IPS-20b (cell line): ENCODE measurements around the gene CHPF.

Experiments used
- H3K27ac ChIP-seq: one replicate; pipeline ENCODE4 v1.5.1; 2013; ENCODE audit warnings: low read length
- H3K27me3 ChIP-seq: 2 replicates; pipeline ENCODE4 v1.6.1; 2013; ENCODE audit warnings: mild to moderate bottlenecking, low read length, inconsistent platforms; ENCODE audit not compliant: insufficient read depth
- H3K36me3 ChIP-seq: 2 replicates; pipeline ENCODE4 v1.6.1; 2013; ENCODE audit warnings: low read depth, mild to moderate bottlenecking, inconsistent platforms, low read length, moderate library complexity; ENCODE audit not compliant: insufficient read depth
- H3K4me1 ChIP-seq: 2 replicates; pipeline ENCODE4 v1.6.1; 2013; ENCODE audit warnings: mild to moderate bottlenecking, control low read depth, inconsistent platforms, low read length, moderate library complexity; ENCODE audit not compliant: insufficient read depth
- H3K4me3 ChIP-seq: 2 replicates; pipeline ENCODE4 v1.5.1; 2013; ENCODE audit warnings: mild to moderate bottlenecking, low read length, inconsistent platforms
- H3K9ac ChIP-seq: 2 replicates; pipeline ENCODE4 v1.6.1; 2013; ENCODE audit warnings: low read depth, mild to moderate bottlenecking, inconsistent platforms, low read length, moderate library complexity
- H3K9me3 ChIP-seq: 2 replicates; pipeline ENCODE4 v1.6.1; 2013; ENCODE audit warnings: mild to moderate bottlenecking, low read depth, low read length, inconsistent platforms; ENCODE audit not compliant: insufficient read depth

CHPF gene

GRCh38 chr2:219513787-219514186 is 29.8 kb downstream of the CHPF start:
- H3K9me3 ChIP-seq: no peaks in the 10 kb centered on the region
- no peak overlapping the region; the same call in 1 of the 2 replicates for H3K9ac ChIP-seq
- H3K4me1 ChIP-seq: peaks cover 18% of the 10 kb centered on the region; the same call in 1 of the 2 replicates
- H3K27me3 ChIP-seq: peaks cover 88% of the 10 kb centered on the region
- peak overlapping the region; percentile 29; the same call in 1 of the 2 replicates for H3K4me3 ChIP-seq
- no peak overlapping the region for H3K27ac ChIP-seq
- no peaks in the 10 kb centered on the region for H3K36me3 ChIP-seq

GRCh38 chr2:219512524-219513216 is 30.9 kb downstream of the CHPF start:
- no peaks in the 10 kb centered on the region for H3K36me3 ChIP-seq

GRCh38 chr2:219511547-219512325 is 31.9 kb downstream of the CHPF start:
- H3K4me3 ChIP-seq: no peak overlapping the region
- peaks cover 31% of the 10 kb centered on the region; the same call in 1 of the 2 replicates for H3K4me1 ChIP-seq
- H3K36me3 ChIP-seq: no peaks in the 10 kb centered on the region
- H3K27me3 ChIP-seq: peaks cover 69% of the 10 kb centered on the region
- H3K9me3 ChIP-seq: no peaks in the 10 kb centered on the region
- no peak overlapping the region for H3K9ac ChIP-seq
- H3K27ac ChIP-seq: no peak overlapping the region

More at GRCh38 chr2:219512524-219513216, 30.9 kb downstream of the CHPF start:
- Histone ChIP-seq H3K4me1 (peaks cover 23% of the 10 kb centered on the region; the same call in 1 of the 2 replicates), H3K27ac (no peak overlapping the region), H3K4me3 (no peak overlapping the region), H3K27me3 (peaks cover 78% of the 10 kb centered on the region), H3K9me3 (no peaks in the 10 kb centered on the region), H3K9ac (no peak overlapping the region)

GRCh38 chr2:219510512-219511135 is 33.0 kb downstream of the CHPF start:
- H3K4me1 ChIP-seq: peaks cover 37% of the 10 kb centered on the region; the same call in 1 of the 2 replicates
- peaks cover 58% of the 10 kb centered on the region for H3K27me3 ChIP-seq
- no peak overlapping the region for H3K9ac ChIP-seq
- H3K4me3 ChIP-seq: peak overlapping the region; percentile 68; the same call in 1 of the 2 replicates
- H3K36me3 ChIP-seq: no peaks in the 10 kb centered on the region
- H3K27ac ChIP-seq: no peak overlapping the region
- no peaks in the 10 kb centered on the region for H3K9me3 ChIP-seq

- Histone ChIP-seq H3K36me3 (no peaks in the 10 kb centered on the region; the same call in 1 of the 2 replicates), H3K9me3 (no peaks in the 10 kb centered on the region), H3K4me1 (peaks cover 37% of the 10 kb centered on the region; the same call in 1 of the 2 replicates), H3K27me3 (peaks cover 51% of the 10 kb centered on the region), H3K4me3 (peak overlapping the region; percentile 68), H3K9ac (peak overlapping the region; percentile 42; the same call in 1 of the 2 replicates), H3K27ac (no peak overlapping the region)
Measured at GRCh38 chr2:219509780-219510511, 33.7 kb downstream of the CHPF start.

- peaks cover 43% of the 10 kb centered on the region for H3K27me3 ChIP-seq
- H3K4me3 ChIP-seq: peak overlapping the region; percentile 68; the same call in 1 of the 2 replicates
- H3K36me3 ChIP-seq: peaks cover 4% of the 10 kb centered on the region; the same call in 1 of the 2 replicates
- no peaks in the 10 kb centered on the region for H3K9me3 ChIP-seq
- H3K9ac ChIP-seq: peak overlapping the region; percentile 42; the same call in 1 of the 2 replicates
- peaks cover 37% of the 10 kb centered on the region; the same call in 1 of the 2 replicates for H3K4me1 ChIP-seq
- no peak overlapping the region for H3K27ac ChIP-seq
Measured at GRCh38 chr2:219508971-219509779, 34.4 kb downstream of the CHPF start.

- Histone ChIP-seq H3K9me3 (no peaks in the 10 kb centered on the region), H3K4me3 (no peak overlapping the region), H3K27me3 (peaks cover 35% of the 10 kb centered on the region), H3K27ac (no peak overlapping the region), H3K4me1 (peaks cover 36% of the 10 kb centered on the region; the same call in 1 of the 2 replicates), H3K9ac (no peak overlapping the region), H3K36me3 (peaks cover 10% of the 10 kb centered on the region; the same call in 1 of the 2 replicates)
Measured at GRCh38 chr2:219508444-219508734, 35.2 kb downstream of the CHPF start.

GRCh38 chr2:219507581-219508443 is 35.8 kb downstream of the CHPF start:
- peaks cover 33% of the 10 kb centered on the region; the same call in 1 of the 2 replicates for H3K4me1 ChIP-seq

GRCh38 chr2:219506802-219507526 is 36.6 kb downstream of the CHPF start:
- Histone ChIP-seq H3K4me3 (peak overlapping the region; percentile 37; the same call in 1 of the 2 replicates), H3K27ac (peak overlapping the region; percentile 97), H3K9me3 (no peaks in the 10 kb centered on the region), H3K4me1 (peaks cover 31% of the 10 kb centered on the region; the same call in 1 of the 2 replicates), H3K27me3 (peaks cover 21% of the 10 kb centered on the region), H3K9ac (peak overlapping the region; percentile 69; the same call in 1 of the 2 replicates), H3K36me3 (peaks cover 10% of the 10 kb centered on the region; the same call in 1 of the 2 replicates)

More at GRCh38 chr2:219507581-219508443, 35.8 kb downstream of the CHPF start:
- Histone ChIP-seq H3K9me3 (no peaks in the 10 kb centered on the region), H3K27ac (peak overlapping the region; percentile 97), H3K27me3 (peaks cover 30% of the 10 kb centered on the region), H3K4me3 (peak overlapping the region; percentile 37; the same call in 1 of the 2 replicates), H3K9ac (peak overlapping the region; percentile 69; the same call in 1 of the 2 replicates), H3K36me3 (peaks cover 10% of the 10 kb centered on the region; the same call in 1 of the 2 replicates)
